COR-L47 (cell line): ENCODE data around the gene GPC3.
"Not testable (repeated sequence)": the region's sequence is repeated elsewhere in the genome, so short reads cannot be mapped to it uniquely, and the experiment has no call there.

ENCODE experiments used
- DNase-seq: peaks from one replicate; lab custom pipeline; 2025; lab: John Stamatoyannopoulos, UW

GPC3 gene

DNA sequence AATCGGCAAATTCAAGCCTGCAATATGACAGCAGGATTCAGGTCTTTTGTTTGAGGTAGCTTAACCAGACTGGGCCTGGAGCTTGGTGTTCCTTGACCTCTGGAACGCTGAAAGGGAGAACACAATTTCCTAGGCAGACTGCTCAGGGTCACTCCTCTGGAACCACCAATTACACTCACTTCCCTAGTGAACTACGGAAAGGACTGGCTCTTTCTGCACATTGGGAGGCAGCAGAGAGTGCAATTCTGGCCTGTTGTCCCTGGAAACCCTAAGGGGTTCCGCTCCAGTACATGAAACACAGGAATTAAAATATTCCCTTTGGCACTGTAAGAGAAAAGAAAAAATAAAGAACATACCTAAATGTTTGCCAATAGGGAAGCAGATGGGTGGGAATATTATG lies 58.6 kb downstream of the GPC3 start:
- DNase-seq: no peak

GRCh38 chrX:133926099-133926498 lies 59.3 kb downstream of the GPC3 start:
- DNase-seq: no peak

DNA sequence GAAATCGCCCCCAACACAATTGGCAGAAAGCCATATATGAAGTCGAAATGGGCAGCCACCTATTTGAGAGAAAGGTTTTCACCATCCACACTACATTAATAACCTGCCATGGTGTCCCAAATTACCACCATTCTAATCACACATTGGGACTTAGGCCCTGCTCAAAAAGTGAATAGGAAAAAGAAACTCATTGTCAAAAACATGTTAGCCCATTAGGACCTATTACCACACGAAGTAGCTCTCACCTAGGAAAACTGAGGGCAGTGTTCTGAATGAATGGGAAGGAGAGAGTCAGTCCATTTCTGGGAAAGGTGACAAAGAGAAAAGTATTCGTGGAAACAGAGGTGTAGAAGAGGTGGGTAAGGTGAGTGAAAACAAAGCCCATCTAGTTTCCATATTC lies 60.8 kb downstream of the GPC3 start:
- no peak for DNase-seq

GRCh38 chrX:133923548-133923947 lies 61.8 kb downstream of the GPC3 start:
- no peak for DNase-seq

GRCh38 chrX:133923113-133923512 lies 62.3 kb downstream of the GPC3 start:
- no peak for DNase-seq

DNA sequence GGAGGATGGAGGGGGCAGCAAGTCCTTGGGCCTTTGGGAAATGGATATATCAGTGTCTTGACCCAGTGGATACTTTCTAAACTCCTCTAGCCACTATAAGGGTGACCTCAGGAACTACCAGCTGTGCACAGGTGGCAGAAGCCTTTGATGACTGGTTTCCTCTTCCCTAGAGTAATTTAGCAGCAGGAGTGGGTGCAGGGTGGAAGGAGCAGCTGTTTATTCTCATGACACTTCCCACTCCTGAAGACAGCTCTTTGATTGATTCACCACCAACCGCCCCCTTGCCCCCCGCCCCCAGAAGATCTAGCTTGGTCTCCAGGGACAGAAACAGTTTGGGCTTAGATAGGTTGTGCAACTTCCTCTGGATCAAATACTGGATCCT lies 63.0 kb downstream of the GPC3 start:
- no peak for DNase-seq

DNA sequence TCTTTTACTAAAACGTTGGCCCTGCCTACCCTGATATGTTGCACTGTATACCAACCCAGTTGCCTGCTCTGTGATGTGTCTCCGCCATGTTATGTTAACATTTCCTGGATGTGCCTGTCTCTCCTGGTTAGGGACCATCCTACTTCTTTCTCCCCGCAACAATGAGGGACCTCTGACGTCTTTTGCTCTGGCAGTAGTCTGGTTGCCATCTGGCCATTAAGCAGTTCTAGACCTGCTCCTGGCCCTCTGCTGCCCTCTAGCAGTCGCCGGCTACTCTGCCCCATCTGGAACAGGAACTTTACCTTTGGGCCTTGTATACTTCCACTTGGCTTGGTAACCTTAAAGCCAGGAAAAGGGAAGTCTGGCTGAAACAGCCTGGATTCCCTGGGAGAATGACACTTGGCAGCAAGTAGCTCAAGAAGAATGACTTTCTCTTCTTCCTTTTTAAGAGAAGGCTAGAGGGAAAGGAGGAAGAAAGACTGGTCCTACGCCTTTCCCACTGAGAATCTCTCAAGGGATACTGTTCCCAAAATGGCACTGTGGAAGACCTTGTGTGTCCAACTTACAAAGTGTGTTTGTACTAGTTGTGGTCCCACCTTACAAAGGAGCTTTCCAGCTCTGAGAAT lies 63.5 kb downstream of the GPC3 start:
- no peak for DNase-seq

DNA sequence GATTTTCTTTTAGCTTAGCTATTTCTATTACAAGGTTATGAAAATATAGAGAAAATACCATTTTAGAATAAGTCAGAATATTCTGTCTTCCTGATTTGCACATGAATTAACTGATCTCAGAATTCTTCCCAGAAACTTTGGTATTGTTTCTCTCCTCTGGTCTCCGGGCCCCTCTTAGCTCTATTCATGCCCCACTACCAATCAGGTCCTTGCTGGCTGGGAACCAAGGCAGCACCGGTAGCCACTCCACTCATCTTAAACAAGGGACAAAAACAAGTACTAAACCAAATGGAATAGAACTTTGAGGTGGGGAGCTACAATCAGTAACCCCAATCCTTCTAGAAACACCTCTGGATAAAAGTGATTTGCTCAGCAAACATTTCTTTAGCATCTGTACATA lies 64.3 kb downstream of the GPC3 start:
- no peak for DNase-seq

DNA sequence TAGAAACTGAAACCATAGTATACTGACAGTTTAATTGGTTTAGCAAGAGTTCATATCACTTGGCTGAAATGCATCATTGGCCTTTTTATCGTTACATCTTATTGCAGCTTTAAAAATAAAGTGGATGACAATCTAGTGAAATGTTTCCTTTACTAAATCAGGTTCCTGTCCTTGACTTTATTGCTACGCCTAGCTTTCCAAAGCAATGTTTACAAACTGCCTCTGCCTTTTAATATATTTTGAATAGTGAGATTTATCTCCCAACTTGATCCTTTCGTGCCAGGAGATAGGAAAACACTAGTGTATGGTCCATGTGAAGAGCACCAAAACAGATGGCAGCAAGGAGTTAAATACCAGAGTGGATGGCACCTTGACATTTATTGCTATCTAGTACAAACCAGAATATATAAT lies 67.0 kb downstream of the GPC3 start:
- no peak for DNase-seq

DNA sequence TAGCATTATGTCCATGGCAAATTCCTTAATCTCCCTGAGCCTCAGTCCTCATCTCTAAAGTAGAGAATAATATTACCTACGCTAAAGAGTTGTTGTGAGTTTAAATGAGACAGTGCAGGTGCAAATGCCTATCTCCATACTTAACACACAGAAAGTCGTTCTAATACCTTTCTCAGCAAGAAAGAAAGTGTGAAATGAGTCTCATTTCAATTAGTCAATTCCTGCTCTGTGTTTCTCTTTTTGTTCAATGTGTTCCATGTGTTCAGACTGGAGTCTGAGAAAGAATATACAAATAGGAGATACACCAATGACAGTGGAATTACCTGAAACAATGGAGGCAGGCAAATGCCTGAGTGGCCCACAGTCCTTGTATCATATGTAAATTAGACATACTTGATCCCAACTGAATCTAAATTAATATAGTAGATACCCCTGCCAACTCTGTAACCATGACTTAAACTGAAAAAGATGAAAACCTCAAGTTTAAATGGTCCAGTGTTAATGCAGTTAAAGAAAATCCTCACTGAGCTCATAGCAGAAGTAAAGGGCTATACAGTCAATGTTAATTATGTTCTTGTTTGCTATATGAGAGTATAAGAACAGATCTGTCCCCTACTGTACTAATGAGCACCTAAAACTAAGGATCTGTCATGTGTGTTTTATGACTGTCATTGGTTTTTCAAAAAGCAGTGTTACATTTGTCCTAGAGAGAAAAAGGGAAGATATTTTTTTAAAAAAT lies 68.2 kb downstream of the GPC3 start:
- no peak for DNase-seq

- no peak for DNase-seq
These were observed 71.6 kb downstream of the GPC3 start for GRCh38 chrX:133913658-133914388.

DNA sequence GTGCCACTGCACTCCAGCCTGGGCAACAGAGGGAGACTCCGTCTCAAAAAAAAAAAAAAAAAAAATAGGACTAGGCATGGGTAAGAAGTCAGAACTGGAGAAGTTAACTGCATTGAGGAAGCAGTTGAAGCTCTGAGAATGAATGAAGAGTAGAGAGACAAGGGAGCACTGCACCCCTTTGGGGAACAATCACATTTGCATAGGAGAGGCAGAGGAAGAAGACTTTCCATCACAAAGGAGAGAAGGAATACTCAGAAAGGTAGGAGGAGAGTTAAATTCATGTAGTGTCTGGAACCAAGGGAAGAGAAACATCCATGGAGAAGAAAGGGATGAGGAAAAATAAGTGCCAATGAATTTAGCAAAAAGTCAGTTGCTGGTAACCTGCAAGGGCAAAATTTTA lies 72.4 kb downstream of the GPC3 start:
- DNase-seq: no peak

- no peak for DNase-seq
These were observed 73.4 kb downstream of the GPC3 start for GRCh38 chrX:133911825-133912495.

DNA sequence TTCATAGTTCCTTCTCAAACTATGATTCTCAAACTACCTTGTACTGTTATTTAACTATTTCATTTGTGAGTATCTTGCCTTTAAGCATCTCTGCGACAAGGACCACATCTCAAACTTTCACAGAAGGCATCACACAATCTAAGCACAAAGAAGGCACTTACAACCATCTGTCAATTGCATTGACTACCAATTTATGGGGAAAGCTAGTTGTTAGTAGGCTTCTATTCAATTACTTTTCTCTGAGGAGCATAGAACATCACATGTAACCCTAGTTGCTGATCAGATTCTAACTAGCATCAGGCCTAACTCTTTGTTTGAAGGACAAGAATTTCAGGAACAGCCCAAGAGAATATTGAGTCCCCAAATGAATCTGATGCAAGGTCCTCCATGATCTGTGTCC lies 74.9 kb downstream of the GPC3 start:
- DNase-seq: no peak

- no peak for DNase-seq
These were observed 75.5 kb downstream of the GPC3 start for GRCh38 chrX:133909888-133910287.

GRCh38 chrX:133908223-133908955 lies 77.0 kb downstream of the GPC3 start:
- no peak for DNase-seq

GRCh38 chrX:133907606-133908005 lies 77.8 kb downstream of the GPC3 start:
- DNase-seq: no peak

GRCh38 chrX:133905305-133905704 lies 80.1 kb downstream of the GPC3 start:
- no peak for DNase-seq

DNA sequence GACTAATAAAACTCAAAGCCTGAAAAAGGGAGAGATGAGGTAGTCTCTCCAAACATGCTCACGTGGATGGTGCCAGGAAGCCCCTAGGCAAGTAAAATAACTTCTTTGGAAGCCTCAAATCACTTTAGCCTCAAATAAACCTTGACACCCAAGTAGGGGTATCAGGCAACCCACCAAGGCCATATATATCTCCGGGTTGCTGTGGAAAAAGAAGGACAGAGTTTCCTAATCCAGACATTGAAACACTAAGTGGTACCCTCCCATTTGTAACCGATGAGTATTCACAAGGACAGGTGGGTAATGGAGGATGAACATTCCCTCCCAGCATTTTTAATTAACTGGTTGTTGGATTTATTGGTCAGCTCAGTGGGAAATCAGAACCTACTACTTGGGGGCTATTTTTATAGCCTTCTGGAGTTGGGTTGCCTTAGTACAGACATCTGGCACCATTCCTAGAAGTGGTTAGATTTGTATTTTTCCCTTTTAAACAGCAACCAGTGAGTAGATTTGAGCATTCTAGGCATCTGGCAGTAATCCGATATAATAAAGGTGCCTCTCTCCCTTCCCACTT lies 87.7 kb downstream of the GPC3 start:
- no peak for DNase-seq

- DNase-seq: no peak
These were observed 93.1 kb downstream of the GPC3 start for GRCh38 chrX:133892337-133892736.

DNA sequence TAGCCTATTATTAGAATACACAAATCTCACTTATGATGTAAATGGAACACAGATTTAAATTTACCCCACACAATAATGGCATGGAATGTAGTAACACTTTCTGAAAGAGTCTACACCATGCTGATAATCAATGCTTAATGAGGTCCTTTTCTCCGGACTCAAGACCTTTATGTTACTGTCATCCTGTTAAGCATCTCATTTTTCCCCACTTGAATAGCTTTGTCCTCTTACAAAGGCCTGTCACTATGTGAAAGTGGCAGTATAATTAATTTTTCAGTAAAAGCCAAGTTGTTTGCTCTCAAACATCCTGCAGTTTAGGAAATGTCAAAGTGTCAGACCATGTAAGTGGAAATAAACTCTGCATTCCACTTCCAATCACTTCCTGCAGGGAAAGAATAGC lies 96.4 kb downstream of the GPC3 start:
- DNase-seq: no peak

GRCh38 chrX:133888084-133888483 lies 97.3 kb downstream of the GPC3 start:
- DNase-seq: not testable (repeated sequence)
